ENCODE measurements around the gene CASS4.
"Not testable (repeated sequence)": the region's sequence is repeated elsewhere in the genome, so short reads cannot be mapped to it uniquely, and the experiment has no call there.

The CASS4 gene

DNA sequence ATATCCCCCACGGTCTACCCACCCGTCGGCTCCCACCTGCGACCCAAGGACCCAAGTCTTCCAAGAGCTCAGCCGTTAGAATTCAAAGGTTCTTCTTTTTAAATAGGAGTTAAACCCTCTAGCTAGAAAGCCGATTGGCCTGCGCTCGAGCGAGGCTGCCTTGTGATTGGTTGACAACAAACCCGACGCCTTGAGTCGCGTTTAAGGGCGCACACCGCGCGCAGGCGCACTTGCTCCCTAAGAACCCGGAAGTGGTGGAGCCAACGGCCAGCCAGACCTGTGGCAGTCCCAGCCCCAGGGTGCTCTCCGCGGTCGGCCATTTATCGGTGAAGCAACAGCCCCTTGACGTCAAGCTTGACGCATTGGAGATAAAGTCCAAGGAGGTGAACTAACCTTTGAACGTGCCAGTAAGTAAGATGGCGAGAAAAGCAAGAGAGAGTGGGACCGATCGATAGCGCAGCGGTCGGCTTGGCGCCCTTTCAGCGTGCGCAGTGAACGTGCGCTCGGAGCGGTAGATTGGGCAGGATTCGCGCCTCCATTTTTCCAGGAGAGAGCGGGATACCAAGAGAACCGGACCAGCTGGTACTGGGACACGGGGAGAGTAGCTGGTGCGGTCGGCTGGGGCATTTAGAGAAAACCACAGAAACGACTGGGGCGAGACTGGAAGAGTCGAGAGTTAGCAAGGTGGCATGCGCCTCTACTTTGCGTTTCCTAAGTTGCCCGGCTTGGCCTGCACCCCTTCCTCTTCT lies 19.8 kb upstream of the CASS4 start, which contains the start of the genes AURKA and CSTF1:
AURKA (minus strand) TSS at position 84 of the 749 bp plus-strand sequence. CDS start 4,018 bp downstream, outside the sequence.
CSTF1 (plus strand) TSS at position 514 of the 749 bp plus-strand sequence. CDS start 2,908 bp downstream, outside the sequence.
- DNase-seq = peak; percentile 99 to 100 (median 100)

DNA sequence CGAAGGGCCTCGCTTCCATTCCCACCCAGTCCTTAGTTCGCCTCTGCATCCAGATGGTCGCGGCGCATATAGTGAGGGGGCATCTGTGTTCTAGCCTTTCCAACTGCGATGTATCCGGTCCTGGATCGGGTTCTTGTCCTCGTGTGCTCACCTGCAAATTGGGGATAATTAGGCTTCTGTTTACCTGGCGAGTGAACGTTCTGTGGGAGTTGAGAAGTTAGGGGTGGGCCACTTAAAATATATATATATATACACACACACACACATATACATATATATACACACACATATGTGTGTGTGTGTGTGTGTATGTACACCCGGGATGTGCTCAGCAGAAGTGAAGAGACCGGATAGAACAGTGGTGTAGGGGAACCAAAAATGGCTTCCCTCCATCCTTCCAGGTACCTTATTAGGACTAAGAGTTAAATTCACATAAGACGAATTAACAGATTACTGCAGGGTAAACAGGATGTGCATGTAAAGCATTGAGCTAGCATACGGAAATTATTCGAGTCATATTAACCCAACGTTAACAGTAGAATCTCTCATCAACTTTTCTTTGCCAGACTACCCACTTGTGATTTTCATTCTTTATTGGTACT lies 19.1 kb upstream of the CASS4 start:
- no peak for DNase-seq

DNA sequence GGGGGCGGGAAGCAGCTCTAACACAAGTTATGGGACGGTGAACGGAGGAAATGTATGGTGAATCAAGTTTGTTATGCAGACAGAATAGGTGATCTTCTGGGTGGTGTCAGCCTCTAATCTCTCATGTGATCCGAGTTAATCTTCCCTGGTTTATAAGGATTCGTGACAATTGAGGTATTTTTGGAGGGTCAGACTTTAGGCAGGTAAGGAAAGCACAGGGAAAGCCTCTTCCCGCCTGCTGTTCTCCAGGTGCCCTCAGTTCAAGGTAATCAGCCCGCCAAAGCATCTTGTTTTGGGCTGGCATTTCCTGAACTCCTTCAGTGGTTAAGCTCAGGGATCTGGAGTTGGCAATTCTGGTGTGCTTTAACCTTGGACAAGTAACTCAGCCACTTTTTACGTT lies 18.4 kb upstream of the CASS4 start:
- no peak for DNase-seq

DNA sequence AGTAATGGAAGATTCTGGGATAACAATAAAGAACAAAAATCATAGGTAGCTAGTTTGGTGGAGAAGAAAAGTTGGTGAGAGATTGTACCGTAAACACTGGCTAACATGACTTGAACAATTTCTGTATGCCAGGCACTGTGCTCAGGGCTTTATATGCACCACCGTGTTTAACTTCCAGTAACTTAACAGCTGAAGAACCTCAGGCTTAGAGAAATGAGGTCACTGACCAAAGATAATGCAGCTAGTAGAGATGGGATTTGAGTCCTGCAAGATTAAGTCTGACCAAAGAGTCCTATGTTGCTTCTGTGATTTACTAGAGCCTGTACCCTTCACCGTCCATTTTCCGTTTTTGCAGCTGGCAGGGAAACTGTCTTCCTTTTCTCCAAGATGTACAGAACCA lies 16.9 kb upstream of the CASS4 start:
- no peak for DNase-seq

GRCh38 chr20:56400001-56400640 lies 11.9 kb upstream of the CASS4 start:
- peak; percentile 88 to 92 (median 91) for DNase-seq

DNA sequence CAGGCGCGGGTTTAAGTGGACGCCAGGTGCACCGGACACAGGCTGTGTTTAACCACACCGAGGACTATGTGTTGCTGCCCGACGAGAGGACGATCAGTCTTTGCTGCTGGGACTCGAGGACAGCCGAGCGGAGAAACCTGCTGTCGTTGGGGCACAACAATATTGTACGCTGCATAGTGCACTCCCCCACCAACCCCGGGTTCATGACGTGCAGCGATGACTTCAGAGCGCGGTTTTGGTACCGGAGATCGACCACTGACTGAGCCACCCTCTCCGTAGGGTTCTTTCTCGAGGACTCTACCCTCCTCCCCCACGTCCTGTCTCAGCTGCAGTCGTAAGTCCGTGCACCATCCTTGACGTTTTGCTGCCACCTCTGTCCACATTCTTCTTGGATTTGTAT lies 8.6 kb upstream of the CASS4 start:
- no peak for DNase-seq

- DNase-seq = not testable (repeated sequence)
Measured at GRCh38 chr20:56405356-56405755, 6.7 kb upstream of the CASS4 start.

DNA sequence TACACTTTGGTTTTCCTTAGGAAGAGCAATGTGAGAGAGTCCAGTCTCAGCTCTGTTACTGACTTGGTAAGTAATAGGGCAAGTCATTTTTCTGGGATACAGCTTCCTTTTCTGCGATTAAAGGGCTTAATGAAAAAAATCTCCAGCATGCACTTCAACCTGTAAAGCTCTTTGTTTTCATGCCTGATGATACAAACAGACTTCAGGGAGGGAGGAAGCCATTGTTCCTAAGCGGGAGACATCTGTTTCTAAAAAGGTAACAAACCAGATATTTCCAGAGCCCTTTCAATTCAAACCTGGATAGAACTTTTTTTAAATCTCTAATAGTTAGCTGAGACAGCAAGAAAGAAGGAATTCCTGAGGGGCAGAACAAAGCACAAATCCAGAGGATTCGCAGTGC lies 5.2 kb upstream of the CASS4 start:
- DNase-seq = no peak

- peak; percentile 73 to 85 (median 82) for DNase-seq
Measured at GRCh38 chr20:56409521-56409920, 2.5 kb upstream of the CASS4 start.

DNA sequence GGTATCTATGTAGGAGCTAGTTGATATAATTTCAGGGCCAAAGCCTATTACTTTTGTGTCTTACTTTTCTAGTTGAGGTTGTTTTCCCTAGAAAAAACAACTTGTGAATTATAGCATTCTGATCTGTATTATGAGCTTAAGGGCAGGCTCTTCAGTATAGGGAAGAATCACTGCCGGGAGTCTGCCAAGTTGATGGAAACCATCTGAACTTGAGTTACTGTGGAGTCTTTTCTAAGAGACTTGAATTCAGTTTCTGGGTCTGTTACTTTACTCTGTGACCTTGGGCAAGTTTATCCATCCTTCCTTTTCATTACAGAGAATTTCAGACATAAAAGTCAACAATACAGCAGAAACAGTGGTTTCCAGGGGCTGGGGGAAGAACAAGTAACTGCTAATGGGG lies 2.1 kb upstream of the CASS4 start:
- DNase-seq = no peak

DNA sequence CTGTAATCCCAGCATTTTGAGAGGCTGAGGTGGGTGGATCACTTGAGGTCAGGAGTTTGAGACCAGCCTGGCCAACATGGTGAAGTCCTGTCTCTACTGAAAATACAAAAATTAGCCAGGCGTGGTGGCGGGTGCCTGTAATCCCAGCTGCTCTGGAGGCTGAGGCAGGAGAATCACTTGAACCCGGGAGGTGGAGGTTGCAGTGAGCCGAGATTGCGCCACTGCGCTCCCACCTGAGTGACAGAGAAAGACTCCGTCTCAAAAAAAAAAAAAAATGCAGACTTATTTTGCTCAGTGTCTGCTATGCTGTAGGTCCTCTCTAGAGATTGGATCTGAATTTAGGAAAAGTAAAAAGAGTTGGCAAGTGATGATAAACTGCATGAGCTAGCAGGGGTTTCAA lies 773 bp upstream of the CASS4 start:
- DNase-seq = not testable (repeated sequence)

- DNase-seq = no peak
Measured at GRCh38 chr20:56412473-56412790, 372 bp downstream of the CASS4 start.

- DNase-seq = no peak
Measured at GRCh38 chr20:56412949-56413348, 889 bp downstream of the CASS4 start.

DNA sequence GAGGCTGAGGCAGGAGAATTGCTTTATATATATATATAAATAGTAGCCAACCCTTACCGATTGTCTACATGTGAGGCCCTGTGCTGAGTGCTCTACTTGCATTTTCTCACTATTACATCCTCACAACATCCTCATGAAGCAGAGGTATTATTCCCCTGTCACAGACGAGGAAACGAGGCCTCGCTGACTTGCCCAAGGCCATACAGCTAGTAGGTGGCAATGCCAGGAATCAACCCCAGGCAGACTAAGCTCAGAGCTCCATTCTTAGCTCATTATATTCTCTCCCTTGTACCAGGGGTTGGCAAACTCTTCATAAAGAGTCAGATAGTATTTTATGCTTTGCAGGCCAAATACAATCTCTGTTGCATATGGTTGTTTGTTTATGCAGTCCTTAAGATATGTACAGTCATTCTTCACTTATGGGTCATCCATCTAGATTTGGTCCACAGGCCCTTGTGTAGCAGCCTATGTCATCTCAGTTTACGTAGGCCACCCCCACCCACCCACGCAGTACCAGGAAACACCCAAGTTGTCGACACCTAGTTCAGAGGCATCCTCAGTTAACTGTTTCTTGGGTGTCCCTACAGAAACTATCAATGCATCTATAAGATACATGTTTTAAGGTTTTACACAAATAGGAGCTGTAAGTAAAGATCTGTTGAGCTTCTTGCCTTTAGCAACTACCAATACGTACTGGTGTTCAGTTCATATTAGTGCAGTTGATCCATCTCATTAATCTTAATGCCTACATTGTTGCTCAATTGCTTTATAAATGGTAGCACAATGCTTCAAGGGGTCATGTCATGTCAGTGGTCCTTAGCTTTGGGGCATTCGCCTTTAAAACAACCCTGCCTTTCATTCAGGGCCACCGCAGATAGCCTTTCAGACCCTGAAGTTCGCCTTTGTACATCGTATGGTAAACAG lies 3.0 kb downstream of the CASS4 start:
- DNase-seq = peak in 2 of 3 donors; percentile 55

- no peak for DNase-seq
Measured at GRCh38 chr20:56417402-56417801, 5.3 kb downstream of the CASS4 start.

- DNase-seq = no peak
Measured at GRCh38 chr20:56417911-56418310, 5.9 kb downstream of the CASS4 start.

GRCh38 chr20:56418385-56418861 lies 6.4 kb downstream of the CASS4 start:
- peak in 1 of 3 donors; percentile 36 for DNase-seq

GRCh38 chr20:56420028-56420427 lies 8.0 kb downstream of the CASS4 start:
- DNase-seq = no peak

- DNase-seq = no peak
Measured at GRCh38 chr20:56420940-56421688, 9.1 kb downstream of the CASS4 start.

DNA sequence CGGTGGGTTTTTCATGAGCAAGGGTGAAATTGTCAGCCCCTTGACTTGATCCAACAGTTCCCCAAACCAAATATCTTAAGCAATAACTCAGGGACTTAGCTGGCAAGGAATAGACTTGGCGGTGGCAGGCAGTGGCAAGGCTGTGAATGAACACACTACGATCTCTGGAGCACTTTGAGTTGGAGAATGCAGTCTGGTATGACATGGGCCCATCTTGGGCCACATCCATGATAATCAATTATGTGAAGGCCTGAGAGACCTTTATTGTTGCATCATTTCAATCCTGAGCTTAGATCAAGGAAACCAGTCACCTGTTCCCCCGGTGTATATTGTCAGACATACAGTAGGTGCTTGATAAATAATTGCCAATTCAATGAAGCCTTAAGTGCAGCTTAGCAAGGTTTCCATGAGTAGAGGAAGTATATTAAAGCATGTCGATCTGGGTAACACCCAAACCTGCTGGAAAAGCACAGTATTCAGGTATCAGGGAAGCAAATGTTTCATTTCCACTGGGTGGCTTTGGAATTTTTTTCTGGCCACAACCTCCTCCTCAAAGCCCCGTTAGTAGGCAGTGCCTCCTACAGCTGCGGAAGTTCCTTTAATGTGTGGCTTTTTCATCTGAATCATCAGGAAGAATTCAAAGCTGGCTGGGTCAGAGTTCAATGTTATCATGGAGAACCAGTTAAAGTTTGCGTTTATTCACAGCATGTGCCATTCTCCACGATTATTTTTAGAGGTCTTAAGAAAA lies 10.2 kb downstream of the CASS4 start:
- peak; percentile 83 to 91 (median 87) for DNase-seq

DNA sequence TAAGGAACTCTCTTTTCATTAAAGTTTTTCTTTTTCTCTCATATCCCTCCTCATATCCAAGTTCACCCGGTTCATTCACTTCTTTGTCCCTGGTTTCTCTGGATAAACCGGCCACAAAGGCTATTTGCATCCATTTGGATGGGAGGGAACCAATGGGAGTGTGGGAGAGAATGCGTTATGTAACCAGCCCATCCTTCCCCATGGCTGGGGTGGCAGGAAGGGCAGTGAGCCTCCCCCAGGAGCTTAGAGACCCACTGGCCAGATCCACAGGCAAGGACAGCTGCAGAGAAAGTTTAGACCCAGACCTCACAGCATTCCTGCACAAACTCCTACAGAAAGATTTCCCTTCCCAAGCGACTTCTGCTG lies 10.7 kb downstream of the CASS4 start:
- DNase-seq = peak in 1 of 3 donors; percentile 32
